HG03432 (cell line): Measurements from ENCODE around the gene CDK14.
"Not testable (repeated sequence)": the region's sequence is repeated elsewhere in the genome, so short reads cannot be mapped to it uniquely, and the experiment has no call there.

ENCODE experiments used
- ATAC-seq: cut with Tn5 transposase; IDR thresholded peaks from one replicate; pipeline ENCODE4 v1.9.1; 2021; ENCODE audit warnings: mild to moderate bottlenecking, moderate library complexity; ENCODE audit not compliant: unreplicated experiment

The CDK14 gene

DNA sequence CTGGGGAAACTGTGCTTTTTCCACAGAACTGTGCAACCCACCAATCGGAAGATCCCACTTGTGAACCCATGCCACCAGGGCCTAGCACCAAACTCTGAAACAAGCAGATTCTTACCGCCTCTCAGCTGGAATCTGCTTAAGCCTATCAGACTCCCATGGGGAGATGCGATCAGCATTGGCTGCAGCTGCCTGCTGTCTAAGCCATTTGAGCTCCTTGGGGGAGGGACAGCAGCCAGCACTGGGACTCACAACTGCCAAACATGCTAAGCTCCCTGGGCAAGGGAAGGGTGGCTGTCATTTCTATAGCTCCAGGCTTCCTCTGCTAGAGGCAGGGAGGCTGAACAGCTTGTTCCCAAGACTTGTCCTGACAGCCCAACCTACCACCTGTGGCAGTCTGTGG is 283.8 kb downstream of the CDK14 start:
- no peak for ATAC-seq

DNA sequence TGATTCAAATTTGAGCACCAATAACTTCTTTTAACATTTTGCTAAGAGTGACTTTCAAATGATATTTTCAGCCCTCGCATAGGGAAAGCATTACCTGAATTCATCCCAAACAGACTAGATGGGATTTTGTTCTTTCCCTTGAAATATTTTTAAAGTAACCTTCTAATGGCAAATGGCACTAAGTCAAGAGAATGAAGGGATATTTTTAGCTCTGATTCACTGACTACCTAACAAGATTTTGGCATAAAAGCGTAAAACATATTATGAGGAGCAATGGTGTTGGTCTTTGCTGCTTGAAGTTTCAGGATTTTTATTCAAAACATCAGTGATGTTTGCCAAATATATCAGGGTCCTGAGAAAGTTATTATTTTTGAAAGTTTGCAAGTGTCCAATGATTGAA is 290.3 kb downstream of the CDK14 start:
- no peak for ATAC-seq

DNA sequence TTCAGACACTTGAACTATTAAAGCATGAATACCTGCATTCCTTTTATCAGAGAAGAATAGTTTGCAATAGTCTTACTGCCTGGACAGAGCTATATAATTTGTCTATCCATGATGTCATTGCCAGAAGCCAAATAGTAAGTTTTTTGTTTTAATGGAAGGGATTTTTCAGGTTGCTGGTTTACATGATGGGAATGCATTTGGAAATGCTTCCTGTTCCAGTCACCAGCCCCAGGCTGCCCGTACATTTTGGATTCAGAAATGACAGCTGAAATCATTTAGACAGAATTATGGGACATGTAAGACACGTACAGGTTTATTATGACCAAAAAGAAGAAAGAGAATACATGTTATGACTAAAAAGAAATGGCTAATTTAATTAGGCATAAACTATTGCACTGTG is 293.1 kb downstream of the CDK14 start:
- no peak for ATAC-seq

- ATAC-seq = no peak
These were observed 293.5 kb downstream of the CDK14 start for GRCh38 chr7:90889644-90890043.

GRCh38 chr7:90891529-90891928 is 295.4 kb downstream of the CDK14 start:
- no peak for ATAC-seq

DNA sequence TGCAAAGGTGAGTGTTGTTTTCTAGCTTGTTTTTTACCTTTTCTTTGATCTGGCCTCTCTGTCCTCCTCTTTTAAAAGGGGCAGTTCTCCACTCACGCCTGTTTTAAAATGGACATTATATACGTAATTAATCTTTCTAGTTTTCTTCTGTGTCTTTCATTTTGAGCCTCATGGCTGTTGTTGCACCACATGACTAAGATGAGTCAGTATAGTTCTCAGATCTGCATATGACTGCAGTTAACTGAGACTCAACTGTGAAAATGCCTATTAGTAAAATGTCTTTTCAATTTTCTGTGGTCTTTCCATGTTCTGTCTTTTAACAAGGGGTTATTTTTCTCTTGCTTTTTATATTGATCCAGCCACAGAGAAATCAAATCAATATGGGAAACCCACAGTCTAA is 296.1 kb downstream of the CDK14 start:
- peak; percentile 89 for ATAC-seq

DNA sequence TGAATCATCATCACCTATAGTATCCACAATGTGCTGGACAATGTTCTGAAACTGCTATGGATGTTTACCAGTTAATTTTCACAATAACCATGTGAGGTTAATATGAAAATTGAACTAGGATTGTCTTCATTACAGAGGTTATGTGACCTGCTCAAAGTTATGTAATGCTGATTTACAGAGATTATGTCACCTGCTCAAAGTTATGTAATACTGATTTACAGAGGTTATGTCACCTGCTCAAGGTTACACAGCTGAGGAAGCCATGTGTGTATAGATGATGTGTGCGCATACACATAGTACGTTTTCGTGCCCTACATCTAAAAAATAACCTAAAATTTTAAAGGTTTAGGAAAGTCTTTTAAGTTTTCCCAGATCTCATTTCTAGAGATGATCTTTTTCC is 298.0 kb downstream of the CDK14 start:
- no peak for ATAC-seq

DNA sequence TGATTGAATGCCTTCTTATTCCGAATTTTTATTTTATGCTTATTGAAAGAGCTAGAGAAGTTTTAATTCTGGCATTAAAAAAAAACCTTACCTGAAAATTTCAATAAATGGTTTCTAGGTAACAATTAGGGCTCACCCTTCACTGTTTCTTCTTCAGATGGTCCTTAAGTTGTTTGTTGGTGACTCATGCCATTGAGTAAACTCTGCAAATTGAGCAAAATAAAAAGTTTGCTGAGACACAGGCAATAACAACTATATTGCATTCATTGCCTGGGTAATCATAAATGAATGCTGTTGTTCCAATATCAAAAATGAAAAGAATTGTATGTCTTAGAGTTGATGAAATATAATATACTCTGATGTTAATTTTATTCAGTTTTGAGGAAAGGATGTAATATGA is 300.3 kb downstream of the CDK14 start:
- no peak for ATAC-seq

DNA sequence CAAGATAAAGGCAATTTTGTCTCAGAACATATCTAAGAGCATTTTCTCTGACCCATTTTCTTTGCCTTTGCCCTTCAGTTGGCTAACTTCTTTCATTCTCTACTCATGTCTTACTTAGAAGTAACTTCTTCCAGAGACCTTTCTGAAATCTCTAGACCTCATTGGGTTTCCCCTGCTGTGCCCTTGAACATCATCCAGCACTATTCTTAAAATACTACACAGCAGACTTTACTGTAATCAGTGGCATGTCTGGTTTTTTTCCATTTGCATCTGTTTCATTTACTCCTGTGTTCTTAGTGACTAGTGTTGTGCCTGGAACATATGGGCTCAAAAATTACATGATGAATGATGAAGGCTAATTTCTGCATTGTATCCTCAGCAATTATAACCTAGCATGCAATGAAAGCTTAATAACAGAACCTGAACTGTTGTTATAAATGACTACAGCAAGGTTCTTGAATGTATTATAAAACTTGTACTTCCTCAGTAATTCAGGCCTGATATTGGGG is 301.9 kb downstream of the CDK14 start:
- ATAC-seq = no peak

DNA sequence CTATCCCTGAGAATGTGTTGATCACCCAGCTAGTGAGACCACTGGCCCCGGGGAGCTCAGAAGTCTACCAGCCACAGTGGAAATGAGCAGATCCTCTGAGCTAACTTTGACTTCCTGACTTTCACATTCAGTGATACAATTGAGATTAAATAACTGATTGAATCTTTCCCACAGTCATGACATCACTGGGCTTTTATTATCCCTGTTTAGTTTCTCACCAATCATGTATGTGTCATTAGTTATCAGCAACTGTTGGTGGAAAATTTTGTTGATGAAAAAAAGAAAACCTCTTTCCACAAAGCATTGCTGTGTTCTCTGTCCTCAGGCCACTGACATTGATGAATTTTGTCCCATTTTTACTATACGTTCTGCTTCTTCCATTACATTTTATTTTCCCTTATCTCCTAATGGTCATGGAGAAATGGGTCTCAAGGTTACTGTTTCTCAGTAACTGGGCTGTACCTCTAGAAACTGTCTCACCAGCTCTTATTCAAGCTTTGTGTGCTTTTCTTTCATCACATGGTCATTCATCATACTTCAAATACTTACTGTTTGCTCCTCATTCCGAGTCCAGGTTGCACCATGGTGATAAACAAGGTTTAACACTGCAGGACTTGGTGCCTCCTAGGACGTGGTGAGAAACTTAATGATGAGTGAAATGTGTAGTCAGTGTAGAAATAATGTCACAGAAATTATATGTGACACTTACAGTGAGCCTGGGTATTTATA is 304.7 kb downstream of the CDK14 start:
- ATAC-seq = no peak

- no peak for ATAC-seq
These were observed 307.7 kb downstream of the CDK14 start for GRCh38 chr7:90903841-90904240.

- no peak for ATAC-seq
These were observed 314.0 kb downstream of the CDK14 start for GRCh38 chr7:90910136-90910535.

DNA sequence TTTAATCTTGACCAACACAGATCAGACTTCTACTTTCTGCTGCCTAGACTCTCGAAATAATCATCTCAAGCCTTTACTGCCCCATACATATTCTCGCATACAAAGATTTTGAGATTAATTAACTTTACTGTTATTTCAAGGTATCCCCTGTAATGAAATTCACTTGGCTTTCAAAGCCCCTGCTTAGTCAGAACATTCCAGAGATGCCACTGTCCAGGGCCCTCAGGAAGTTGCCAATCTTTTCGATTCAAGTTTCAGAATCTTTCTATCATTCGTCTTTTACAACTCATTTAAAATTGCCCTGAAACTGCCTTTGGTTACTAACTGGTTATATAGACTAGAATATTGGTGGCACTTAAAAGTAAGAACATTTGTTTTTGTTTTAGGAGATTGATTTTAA is 320.2 kb downstream of the CDK14 start:
- ATAC-seq = no peak

DNA sequence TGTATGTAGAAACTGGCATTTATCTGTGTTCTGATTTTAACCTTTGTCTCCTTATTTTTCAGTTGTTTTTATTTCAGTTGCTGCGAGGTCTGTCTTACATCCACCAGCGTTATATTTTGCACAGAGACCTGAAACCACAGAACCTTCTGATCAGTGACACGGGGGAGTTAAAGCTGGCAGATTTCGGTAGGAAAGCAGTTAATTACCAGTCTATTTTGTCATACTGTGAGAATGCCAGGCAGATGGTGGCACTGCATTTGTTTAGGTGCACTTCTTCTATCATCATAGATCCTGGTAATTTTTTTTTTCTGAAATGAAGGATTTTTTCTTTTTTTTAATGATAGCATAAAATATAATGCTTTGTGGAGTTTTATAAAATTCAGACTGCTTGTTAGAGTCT is 321.4 kb downstream of the CDK14 start:
- ATAC-seq = no peak

GRCh38 chr7:90918303-90918702 is 322.2 kb downstream of the CDK14 start:
- ATAC-seq = no peak

DNA sequence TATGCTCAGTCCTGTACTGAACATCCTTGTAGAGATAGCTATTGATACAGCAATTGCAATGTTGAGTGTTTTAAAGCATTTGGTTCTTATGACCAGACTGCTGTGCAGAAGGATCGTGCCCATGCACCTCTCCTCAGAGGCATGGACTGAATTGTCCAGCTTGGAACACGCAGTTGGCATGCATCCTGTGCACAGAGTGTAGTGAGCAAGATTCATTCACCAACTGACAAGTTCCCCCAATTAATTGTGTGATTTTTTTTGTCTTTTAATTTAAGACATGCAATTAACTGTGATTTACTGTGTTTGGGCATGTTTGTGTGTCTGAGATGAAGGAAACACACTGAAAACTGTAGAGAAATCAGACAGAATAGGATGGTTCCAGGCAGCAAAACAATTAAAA is 323.7 kb downstream of the CDK14 start:
- ATAC-seq = no peak

- no peak for ATAC-seq
These were observed 324.2 kb downstream of the CDK14 start for GRCh38 chr7:90920336-90920735.

- no peak for ATAC-seq
These were observed 327.4 kb downstream of the CDK14 start for GRCh38 chr7:90923541-90923997.

DNA sequence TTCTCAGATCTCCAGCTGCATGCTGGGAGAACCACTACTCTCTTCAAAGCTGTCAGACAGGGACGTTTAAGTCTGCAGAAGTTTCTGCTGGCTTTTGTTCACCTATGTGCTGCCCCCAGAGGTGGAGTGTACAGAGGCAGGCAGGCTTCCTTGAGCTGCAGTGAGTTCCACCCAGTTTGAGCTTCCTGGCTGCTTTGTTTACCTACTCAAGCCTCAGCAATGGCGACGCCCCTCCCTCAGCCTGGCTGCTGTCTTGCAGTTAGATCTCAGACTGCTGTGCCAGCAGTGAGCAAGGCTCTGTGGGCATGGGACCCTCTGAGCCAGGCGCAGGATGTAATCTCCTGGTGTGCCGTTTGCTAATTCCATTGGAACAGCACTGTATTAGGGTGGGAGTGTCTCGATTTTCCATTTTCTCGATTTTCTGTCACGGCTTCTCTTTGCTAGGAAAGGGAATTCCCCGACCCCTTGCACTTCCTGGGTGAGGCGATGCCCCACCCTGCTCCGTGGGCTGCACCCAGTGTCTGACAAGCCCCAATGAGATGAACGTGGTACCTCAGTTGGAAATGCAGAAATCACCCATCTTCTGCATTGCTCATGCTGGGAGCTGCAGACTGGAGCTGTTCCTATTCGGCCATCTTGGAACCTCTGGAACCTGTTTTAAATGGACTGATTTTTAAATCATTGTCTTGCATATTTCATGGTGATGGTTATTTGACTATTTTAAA is 332.7 kb downstream of the CDK14 start:
- not testable (repeated sequence) for ATAC-seq

GRCh38 chr7:90931986-90932916 is 336.1 kb downstream of the CDK14 start:
- peak; percentile 98 for ATAC-seq

DNA sequence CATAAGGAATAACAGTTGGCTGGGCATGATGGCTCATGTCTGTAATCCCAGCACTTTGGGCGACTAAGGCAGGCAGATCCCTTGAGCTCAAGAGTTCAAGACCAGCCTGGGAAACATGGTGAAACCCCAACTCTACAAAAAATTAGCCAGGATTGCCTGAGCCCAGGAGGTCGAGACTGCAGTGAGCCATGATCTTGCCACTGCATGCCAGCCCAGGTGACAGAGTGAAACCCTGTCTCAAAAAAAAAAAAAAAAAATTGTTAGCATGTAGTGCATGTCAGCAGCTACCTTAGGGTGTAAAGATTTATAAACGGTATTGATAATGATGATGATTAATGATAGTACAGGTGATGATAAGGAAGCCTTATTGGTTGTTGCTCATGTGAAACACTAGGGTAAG is 336.9 kb downstream of the CDK14 start:
- no peak for ATAC-seq
